Measurements from ENCODE around the gene NAGPA.

The NAGPA gene

DNA sequence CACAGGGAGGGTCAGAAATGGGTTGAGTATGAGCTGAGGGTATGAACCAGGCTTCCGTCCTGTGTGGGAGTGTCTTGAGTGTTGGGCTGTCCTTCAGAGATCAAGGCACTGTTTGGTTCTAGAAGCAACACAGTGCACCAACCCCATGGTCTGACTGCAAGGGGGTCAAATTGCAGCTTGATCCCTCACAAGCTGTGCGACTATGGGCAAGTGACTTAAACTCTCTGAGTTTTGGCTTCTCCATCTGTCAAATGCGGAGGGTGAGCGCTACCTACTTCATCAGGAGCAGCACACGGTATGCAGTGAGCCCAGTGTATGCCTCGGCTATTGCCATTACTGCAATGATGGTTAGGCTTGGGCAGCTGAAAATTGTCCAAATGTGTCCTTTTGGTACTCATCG is 54.6 kb downstream of the NAGPA start:
- no peak for FAIRE-seq

DNA sequence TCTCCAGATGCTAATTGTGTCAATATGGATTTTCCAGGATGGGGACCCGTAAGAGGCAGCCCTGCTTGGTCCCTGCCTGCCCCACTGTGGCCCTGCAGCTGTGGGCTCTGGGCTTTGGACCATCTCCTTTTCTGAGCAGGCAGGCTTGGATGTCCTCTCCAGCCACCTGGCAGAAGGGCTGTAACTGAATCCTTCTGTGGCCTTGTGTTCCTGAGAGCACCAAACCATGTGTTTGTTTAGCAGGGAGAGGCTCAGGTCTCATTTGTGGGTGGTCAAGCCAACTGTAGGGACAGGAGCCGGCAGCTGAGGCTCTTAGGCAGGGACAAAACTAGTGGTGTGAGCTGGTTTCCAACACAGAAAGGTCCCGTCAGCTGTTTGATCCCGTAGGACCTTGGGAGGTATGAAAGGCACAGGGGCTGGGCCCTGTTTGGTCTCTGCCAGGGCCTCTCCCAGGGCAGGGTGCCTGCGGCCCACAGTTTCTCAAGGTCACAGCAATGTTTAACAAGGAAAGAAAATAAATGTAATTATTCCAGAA is 57.1 kb downstream of the NAGPA start:
- DNase-seq (ENCODE audit: low spot score) = no peak
- no peak for FAIRE-seq

More for the DNA sequence above, 54.6 kb downstream of the NAGPA start:
- DNase-seq (ENCODE audit: low spot score) = no peak

DNA sequence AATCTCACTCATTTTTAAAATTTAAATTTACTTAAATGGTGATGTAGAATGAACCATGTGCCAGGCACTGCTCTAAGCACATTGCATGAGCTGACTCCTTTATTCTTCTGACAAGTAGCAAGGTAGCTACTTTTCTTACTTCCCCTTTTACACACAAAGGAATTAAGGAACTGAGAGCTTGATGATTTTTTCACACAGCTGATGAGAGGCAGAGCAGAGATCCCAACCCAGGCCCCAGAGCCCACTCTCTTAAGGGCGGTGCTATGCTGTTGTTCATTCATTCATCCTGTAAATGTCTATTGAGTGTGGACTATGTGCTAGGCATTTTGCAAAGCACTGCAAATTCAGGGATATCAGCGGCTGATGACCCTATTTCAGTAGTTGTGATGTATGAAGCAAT is 57.7 kb downstream of the NAGPA start:
- FAIRE-seq (no peak), DNase-seq (ENCODE audit: low spot score) (no peak)

Measured in urothelium cell line (cell line).